ENCODE data around the gene ASB7. TPM values are rescaled to one million over a fixed set of nuclear protein-coding genes. Genes with fewer than 3 reads are reported as not detected.
A peak's percentile ranks its signal among the peaks of the same experiment; 100 is the strongest.

ASB7 gene
- total RNA-seq, 4 donors from 2014 or later: 5.1 to 10.3 (median 6.3) TPM

DNA sequence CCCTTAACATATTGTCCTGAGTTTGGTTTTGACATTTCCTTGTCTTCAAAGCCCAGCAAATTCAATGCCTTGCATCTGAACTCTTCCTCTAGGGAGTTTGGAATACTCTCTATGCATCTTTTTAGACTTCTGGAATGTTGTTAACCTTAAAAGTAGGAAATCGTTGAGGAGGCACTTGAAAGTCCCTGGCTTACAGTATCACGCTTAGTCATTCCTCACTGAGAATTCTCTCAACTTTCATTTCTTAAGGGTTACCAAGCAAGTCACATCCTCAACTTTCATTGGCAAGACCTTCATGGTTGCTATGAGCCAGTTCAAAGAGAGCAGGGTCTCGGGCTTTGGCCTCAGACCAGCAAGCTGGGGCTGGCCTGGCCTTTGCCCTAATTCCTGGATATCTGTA lies 89.9 kb downstream of the ASB7 start:
- in situ Hi-C loops (cut with MboI; ENCODE audit: low sequenced_read_pairs in 4 of 4): no loop called here
- Histone ChIP-seq H3K27ac (no peak overlapping the region), H3K4me1 (no peaks in the 10 kb centered on the region), H3K9me3 (no peaks in the 10 kb centered on the region), H3K27me3 (no peaks in the 10 kb centered on the region), H3K4me3 (no peak overlapping the region), H3K36me3 (no peaks in the 10 kb centered on the region)
- DNase-seq (no peak), ATAC-seq (no peak)
- intact Hi-C loops (cut with DNase I; ENCODE audit: low total_unique reads): no loop called here
- no peak for TF ChIP-seq POLR2A (IDR thresholded peaks at IDR 0.05)
- TF ChIP-seq, protein P1, sequence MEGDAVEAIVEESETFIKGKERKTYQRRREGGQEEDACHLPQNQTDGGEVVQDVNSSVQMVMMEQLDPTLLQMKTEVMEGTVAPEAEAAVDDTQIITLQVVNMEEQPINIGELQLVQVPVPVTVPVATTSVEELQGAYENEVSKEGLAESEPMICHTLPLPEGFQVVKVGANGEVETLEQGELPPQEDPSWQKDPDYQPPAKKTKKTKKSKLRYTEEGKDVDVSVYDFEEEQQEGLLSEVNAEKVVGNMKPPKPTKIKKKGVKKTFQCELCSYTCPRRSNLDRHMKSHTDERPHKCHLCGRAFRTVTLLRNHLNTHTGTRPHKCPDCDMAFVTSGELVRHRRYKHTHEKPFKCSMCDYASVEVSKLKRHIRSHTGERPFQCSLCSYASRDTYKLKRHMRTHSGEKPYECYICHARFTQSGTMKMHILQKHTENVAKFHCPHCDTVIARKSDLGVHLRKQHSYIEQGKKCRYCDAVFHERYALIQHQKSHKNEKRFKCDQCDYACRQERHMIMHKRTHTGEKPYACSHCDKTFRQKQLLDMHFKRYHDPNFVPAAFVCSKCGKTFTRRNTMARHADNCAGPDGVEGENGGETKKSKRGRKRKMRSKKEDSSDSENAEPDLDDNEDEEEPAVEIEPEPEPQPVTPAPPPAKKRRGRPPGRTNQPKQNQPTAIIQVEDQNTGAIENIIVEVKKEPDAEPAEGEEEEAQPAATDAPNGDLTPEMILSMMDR (IDR thresholded peaks at IDR 0.05 in 4 of 5, conservative IDR thresholded peaks at IDR 0.05 in 1 of 5): no peak

DNA sequence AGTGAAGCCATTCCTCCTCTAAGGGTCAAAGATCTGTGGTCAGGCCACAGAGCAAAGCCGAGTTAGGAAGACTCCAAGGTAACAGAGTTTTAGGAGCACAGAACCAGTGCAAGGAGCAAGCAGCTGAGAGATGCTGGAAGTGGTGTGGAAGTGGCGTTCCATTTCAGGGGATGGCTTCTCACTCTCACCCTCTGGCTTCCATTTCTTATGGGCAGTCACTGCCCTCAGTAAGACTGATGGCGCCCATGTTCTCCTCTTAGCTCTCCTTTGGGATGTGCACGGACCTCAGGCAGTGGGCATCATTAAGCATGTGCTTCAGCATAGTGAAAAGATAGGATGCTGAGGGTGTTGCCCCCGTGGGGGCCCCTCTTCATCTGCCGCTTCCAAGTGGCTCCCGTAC lies 90.3 kb downstream of the ASB7 start:
- Histone ChIP-seq H3K9me3 (no peaks in the 10 kb centered on the region), H3K36me3 (no peaks in the 10 kb centered on the region), H3K27me3 (no peaks in the 10 kb centered on the region), H3K4me3 (no peak overlapping the region), H3K4me1 (no peaks in the 10 kb centered on the region), H3K27ac (no peak overlapping the region)
- ATAC-seq (no peak), DNase-seq (no peak)
- no peak for TF ChIP-seq POLR2A (IDR thresholded peaks at IDR 0.05)
- TF ChIP-seq, protein P1 (IDR thresholded peaks at IDR 0.05 in 4 of 5, conservative IDR thresholded peaks at IDR 0.05 in 1 of 5): no peak
- in situ Hi-C loops (cut with MboI; ENCODE audit: low sequenced_read_pairs in 4 of 4) (no loop called here), intact Hi-C loops (cut with DNase I; ENCODE audit: low total_unique reads) (no loop called here)

DNA sequence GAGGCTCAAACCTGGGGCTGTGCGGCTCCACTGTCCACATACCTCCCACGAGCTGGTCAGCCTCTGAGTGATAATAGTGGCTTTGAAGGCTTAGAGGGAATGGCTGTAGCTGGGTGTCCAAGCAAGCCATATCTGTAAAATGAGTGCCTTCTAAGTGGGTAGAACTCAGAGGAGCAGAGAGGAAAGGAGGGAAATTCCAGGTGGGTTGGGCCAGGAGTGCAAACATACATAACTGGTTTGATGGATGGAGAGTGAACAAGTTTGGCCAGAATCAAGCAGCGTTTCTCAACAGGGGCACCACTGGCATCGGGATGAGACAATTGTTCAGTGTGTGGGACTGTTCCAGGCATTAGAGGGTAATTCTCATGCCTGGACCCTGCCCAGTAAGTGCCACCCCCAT lies 91.1 kb downstream of the ASB7 start:
- no peak for DNase-seq
- H3K36me3 ChIP-seq: no peaks in the 10 kb centered on the region
- intact Hi-C loops (cut with DNase I; ENCODE audit: low total_unique reads): no loop called here
- no peak overlapping the region for H3K27ac ChIP-seq
- ATAC-seq: no peak
- H3K9me3 ChIP-seq: no peaks in the 10 kb centered on the region
- H3K27me3 ChIP-seq: no peaks in the 10 kb centered on the region
- H3K4me1 ChIP-seq: no peaks in the 10 kb centered on the region
- TF ChIP-seq, protein P1 (IDR thresholded peaks at IDR 0.05 in 4 of 5, conservative IDR thresholded peaks at IDR 0.05 in 1 of 5): no peak
- TF ChIP-seq POLR2A (IDR thresholded peaks at IDR 0.05): no peak
- in situ Hi-C loops (cut with MboI; ENCODE audit: low sequenced_read_pairs in 4 of 4): no loop called here
- no peak overlapping the region for H3K4me3 ChIP-seq

DNA sequence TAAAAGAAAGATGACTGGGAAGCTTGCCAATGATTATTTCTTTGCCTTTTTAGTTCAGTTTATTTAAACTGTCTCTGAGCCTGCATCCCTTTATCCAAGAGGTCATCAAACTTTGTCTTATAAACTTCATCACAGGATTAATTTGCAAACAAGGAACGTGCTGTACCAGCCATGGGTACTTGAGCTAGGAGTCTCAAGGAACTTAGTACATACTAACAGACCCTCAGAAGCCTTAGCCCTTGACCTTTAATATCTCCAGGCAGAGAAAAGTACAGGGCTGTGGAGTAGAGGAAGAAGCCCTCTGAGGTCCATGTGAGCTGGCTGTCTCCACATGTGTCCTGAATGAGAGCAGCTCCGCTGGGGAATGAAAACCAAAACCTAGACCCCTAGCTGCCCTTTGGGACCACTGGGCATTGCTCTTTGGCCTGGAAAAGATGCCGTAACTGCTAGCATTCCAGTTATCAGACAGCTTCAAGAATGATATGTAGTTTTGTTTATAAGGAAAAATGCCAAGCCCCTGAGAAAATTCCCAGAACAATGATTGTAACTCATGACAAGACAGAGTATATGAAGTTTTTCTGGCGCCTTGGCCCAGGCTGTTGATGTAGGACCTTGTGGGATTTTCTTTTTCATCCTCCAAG lies 92.1 kb downstream of the ASB7 start:
- Histone ChIP-seq H3K27me3 (no peaks in the 10 kb centered on the region), H3K9me3 (no peaks in the 10 kb centered on the region), H3K4me1 (no peaks in the 10 kb centered on the region), H3K36me3 (no peaks in the 10 kb centered on the region), H3K27ac (peak overlapping the region in 1 of 4 donors; percentile 2), H3K4me3 (no peak overlapping the region)
- ATAC-seq (no peak), DNase-seq (no peak)
- intact Hi-C loops (cut with DNase I; ENCODE audit: low total_unique reads) (no loop called here), in situ Hi-C loops (cut with MboI; ENCODE audit: low sequenced_read_pairs in 4 of 4) (no loop called here)
- no peak for TF ChIP-seq POLR2A (IDR thresholded peaks at IDR 0.05)
- TF ChIP-seq, protein P1 (IDR thresholded peaks at IDR 0.05 in 4 of 5, conservative IDR thresholded peaks at IDR 0.05 in 1 of 5): no peak

DNA sequence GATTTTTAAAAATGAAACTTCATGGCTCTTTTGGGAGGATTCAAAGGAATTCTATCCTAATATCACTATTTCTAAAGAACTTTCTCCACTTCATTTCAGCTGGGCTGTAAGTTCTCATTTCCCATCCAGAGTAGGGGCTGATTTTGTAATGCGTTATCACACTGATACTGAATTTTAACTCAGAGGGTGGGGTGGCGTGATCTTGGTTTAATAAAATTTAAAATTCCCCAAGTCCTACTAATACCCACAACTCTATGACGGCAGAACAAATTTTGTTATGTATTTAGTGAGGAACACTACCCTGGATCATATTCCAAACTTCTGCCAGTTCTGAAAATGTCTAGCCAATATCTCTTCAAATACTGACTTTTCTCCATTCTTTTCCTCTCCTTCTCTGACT lies 92.7 kb downstream of the ASB7 start:
- Histone ChIP-seq H3K4me1 (no peaks in the 10 kb centered on the region), H3K27me3 (no peaks in the 10 kb centered on the region), H3K27ac (no peak overlapping the region), H3K9me3 (no peaks in the 10 kb centered on the region), H3K36me3 (no peaks in the 10 kb centered on the region), H3K4me3 (no peak overlapping the region)
- ATAC-seq (no peak), DNase-seq (no peak)
- in situ Hi-C loops (cut with MboI; ENCODE audit: low sequenced_read_pairs in 4 of 4): no loop called here
- intact Hi-C loops (cut with DNase I; ENCODE audit: low total_unique reads): no loop called here
- TF ChIP-seq, protein P1 (IDR thresholded peaks at IDR 0.05 in 4 of 5, conservative IDR thresholded peaks at IDR 0.05 in 1 of 5): no peak
- TF ChIP-seq POLR2A (IDR thresholded peaks at IDR 0.05): no peak

All from gastrocnemius medialis (tissue), 4 donors.